ENCODE measurements around the gene NRXN3.
"Not testable (repeated sequence)": the region's sequence is repeated elsewhere in the genome, so short reads cannot be mapped to it uniquely, and the experiment has no call there.

NRXN3 gene

GRCh38 chr14:78491048-78491447 lies 320.9 kb downstream of the NRXN3 start:
- Mint-ChIP-seq H3K27ac (no peak overlapping the region), H3K27me3 (no peaks in the 10 kb centered on the region), H3K4me3 (no peak overlapping the region), H3K4me1 (no peaks in the 10 kb centered on the region), H3K36me3 (no peaks in the 10 kb centered on the region), H3K9me3 (no peaks in the 10 kb centered on the region)

- Mint-ChIP-seq H3K4me1 (no peaks in the 10 kb centered on the region), H3K27ac (no peak overlapping the region), H3K9me3 (no peaks in the 10 kb centered on the region), H3K4me3 (no peak overlapping the region), H3K36me3 (no peaks in the 10 kb centered on the region), H3K27me3 (peaks cover 2% of the 10 kb centered on the region)
Observed at GRCh38 chr14:78498062-78498595, 328.0 kb downstream of the NRXN3 start.

GRCh38 chr14:78501909-78502308 lies 331.7 kb downstream of the NRXN3 start:
- H3K27ac Mint-ChIP-seq: no peak overlapping the region
- no peaks in the 10 kb centered on the region for H3K36me3 Mint-ChIP-seq
- no peaks in the 10 kb centered on the region for H3K9me3 Mint-ChIP-seq
- H3K4me3 Mint-ChIP-seq: no peak overlapping the region
- peaks cover 2% of the 10 kb centered on the region for H3K27me3 Mint-ChIP-seq
- no peaks in the 10 kb centered on the region for H3K4me1 Mint-ChIP-seq

- Mint-ChIP-seq H3K4me3 (no peak overlapping the region), H3K27me3 (no peaks in the 10 kb centered on the region), H3K36me3 (no peaks in the 10 kb centered on the region), H3K4me1 (no peaks in the 10 kb centered on the region), H3K27ac (no peak overlapping the region), H3K9me3 (no peaks in the 10 kb centered on the region)
Observed at GRCh38 chr14:78508023-78508422, 337.9 kb downstream of the NRXN3 start.

- no peaks in the 10 kb centered on the region for H3K27me3 Mint-ChIP-seq
- no peaks in the 10 kb centered on the region for H3K36me3 Mint-ChIP-seq
- no peak overlapping the region for H3K4me3 Mint-ChIP-seq
- H3K4me1 Mint-ChIP-seq: no peaks in the 10 kb centered on the region
- no peak overlapping the region for H3K27ac Mint-ChIP-seq
- H3K9me3 Mint-ChIP-seq: no peaks in the 10 kb centered on the region
Observed at GRCh38 chr14:78509516-78509915, 339.3 kb downstream of the NRXN3 start.

- Mint-ChIP-seq H3K27me3 (no peaks in the 10 kb centered on the region), H3K4me3 (no peak overlapping the region), H3K9me3 (no peaks in the 10 kb centered on the region), H3K27ac (no peak overlapping the region), H3K4me1 (no peaks in the 10 kb centered on the region), H3K36me3 (no peaks in the 10 kb centered on the region)
Observed at GRCh38 chr14:78512021-78512420, 341.8 kb downstream of the NRXN3 start.

- Mint-ChIP-seq H3K9me3 (peaks cover 11% of the 10 kb centered on the region), H3K4me3 (no peak overlapping the region), H3K36me3 (no peaks in the 10 kb centered on the region), H3K27me3 (no peaks in the 10 kb centered on the region), H3K27ac (no peak overlapping the region), H3K4me1 (no peaks in the 10 kb centered on the region)
Observed at GRCh38 chr14:78519863-78520262, 349.7 kb downstream of the NRXN3 start.

- Mint-ChIP-seq H3K27ac (no peak overlapping the region), H3K36me3 (no peaks in the 10 kb centered on the region), H3K4me3 (no peak overlapping the region), H3K27me3 (no peaks in the 10 kb centered on the region), H3K9me3 (peaks cover 12% of the 10 kb centered on the region), H3K4me1 (no peaks in the 10 kb centered on the region)
Observed at GRCh38 chr14:78524196-78524595, 354.0 kb downstream of the NRXN3 start.

GRCh38 chr14:78524766-78525165 lies 354.6 kb downstream of the NRXN3 start:
- Mint-ChIP-seq H3K4me3 (no peak overlapping the region), H3K4me1 (no peaks in the 10 kb centered on the region), H3K36me3 (no peaks in the 10 kb centered on the region), H3K27me3 (no peaks in the 10 kb centered on the region), H3K9me3 (peaks cover 12% of the 10 kb centered on the region), H3K27ac (no peak overlapping the region)

DNA sequence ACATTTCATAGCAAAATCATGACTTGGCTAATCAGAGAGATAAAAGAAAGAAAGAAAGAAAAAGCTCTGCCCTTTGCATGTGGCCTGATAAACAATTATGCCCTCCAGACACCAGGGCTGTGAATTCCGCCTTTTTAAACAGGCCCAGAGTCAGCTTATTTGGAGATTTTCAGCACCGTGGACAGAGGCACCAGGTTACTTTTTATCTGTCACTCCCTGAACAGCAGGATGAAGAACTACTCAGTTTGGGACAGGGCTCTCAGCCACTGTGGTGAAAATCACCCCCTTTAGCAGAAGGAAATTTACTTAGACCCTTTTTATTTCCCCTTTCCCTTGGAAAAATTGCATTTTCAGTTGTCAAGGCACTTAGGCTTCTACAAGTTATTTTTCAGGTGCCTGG lies 359.9 kb downstream of the NRXN3 start:
- Mint-ChIP-seq H3K27me3 (no peaks in the 10 kb centered on the region), H3K4me1 (no peaks in the 10 kb centered on the region), H3K36me3 (no peaks in the 10 kb centered on the region), H3K9me3 (peaks cover 10% of the 10 kb centered on the region), H3K27ac (no peak overlapping the region), H3K4me3 (no peak overlapping the region)

- Mint-ChIP-seq H3K9me3 (peaks cover 10% of the 10 kb centered on the region), H3K27ac (no peak overlapping the region), H3K4me3 (no peak overlapping the region), H3K27me3 (no peaks in the 10 kb centered on the region), H3K4me1 (no peaks in the 10 kb centered on the region), H3K36me3 (no peaks in the 10 kb centered on the region)
Observed at GRCh38 chr14:78534141-78534540, 364.0 kb downstream of the NRXN3 start.

DNA sequence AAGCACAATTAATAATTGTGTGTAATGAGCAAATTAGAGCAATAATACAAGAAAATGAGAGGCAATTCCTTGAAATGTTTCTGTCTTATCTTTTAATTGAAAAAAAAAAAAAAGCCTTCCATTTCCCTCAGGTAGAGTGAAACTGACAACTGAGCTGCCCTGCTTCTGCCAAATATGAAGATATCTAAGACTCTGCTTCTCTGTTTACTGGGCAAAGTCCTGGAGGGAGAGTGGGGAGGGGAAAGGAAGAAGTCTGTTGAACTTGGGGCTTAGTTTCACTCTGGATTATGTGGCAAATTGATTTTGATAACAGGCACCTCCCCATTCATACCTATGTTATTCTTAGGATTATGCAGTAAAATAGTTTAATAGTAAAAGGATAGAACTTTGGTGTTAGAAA lies 364.9 kb downstream of the NRXN3 start:
- Mint-ChIP-seq H3K27me3 (no peaks in the 10 kb centered on the region), H3K4me1 (no peaks in the 10 kb centered on the region), H3K27ac (no peak overlapping the region), H3K36me3 (no peaks in the 10 kb centered on the region), H3K9me3 (peaks cover 10% of the 10 kb centered on the region), H3K4me3 (no peak overlapping the region)

DNA sequence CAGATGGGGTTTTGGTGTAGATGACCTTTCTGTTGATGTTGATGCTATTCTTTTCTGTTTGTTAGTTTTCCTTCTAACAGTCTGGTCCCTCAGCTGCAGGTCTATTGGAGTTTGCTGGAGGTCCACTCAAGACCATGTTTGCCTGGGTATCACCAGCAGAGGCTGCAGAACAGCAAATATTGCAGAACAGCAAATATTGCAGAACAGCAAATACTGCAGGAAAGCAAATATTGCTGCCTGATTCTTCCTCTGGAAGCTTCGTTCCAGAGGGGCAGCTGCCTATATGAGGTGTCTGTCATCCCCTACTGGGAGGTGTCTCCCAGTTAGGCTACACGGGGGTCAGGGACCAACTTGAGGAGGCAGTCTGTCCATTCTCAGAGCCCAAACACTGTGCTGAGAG lies 371.6 kb downstream of the NRXN3 start:
- not testable (repeated sequence) for H3K36me3 Mint-ChIP-seq, H3K9me3 Mint-ChIP-seq, H3K27ac Mint-ChIP-seq

DNA sequence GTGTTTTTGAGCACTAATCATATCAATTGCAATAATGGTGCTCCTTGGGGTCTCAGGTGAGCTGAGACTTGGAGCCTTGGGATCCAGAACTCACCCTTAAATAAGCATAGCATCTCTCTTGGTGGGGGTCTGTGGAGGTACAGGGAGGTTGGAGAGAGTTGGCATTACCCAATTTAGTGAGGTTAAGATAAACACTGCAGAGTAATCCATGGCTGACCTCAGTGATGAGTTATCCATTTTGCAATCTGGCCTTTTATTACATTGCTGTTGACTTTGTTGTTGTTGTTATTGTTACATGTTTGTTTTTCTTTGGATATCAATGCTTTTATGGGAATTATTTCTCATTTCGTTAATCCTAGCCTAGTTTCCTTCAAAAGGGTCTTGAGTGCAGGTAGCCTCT lies 373.3 kb downstream of the NRXN3 start:
- Mint-ChIP-seq H3K27ac (no peak overlapping the region), H3K4me3 (no peak overlapping the region), H3K36me3 (no peaks in the 10 kb centered on the region), H3K27me3 (no peaks in the 10 kb centered on the region), H3K4me1 (no peaks in the 10 kb centered on the region), H3K9me3 (no peaks in the 10 kb centered on the region)

More for the DNA sequence above, 371.6 kb downstream of the NRXN3 start:
- H3K4me1 Mint-ChIP-seq, H3K4me3 Mint-ChIP-seq, H3K27me3 Mint-ChIP-seq: not testable (repeated sequence)

- Mint-ChIP-seq H3K27me3 (peaks cover 3% of the 10 kb centered on the region), H3K27ac (no peak overlapping the region), H3K4me3 (no peak overlapping the region), H3K4me1 (peaks cover 1% of the 10 kb centered on the region), H3K9me3 (no peaks in the 10 kb centered on the region), H3K36me3 (no peaks in the 10 kb centered on the region)
Observed at GRCh38 chr14:78561074-78561473, 390.9 kb downstream of the NRXN3 start.

DNA sequence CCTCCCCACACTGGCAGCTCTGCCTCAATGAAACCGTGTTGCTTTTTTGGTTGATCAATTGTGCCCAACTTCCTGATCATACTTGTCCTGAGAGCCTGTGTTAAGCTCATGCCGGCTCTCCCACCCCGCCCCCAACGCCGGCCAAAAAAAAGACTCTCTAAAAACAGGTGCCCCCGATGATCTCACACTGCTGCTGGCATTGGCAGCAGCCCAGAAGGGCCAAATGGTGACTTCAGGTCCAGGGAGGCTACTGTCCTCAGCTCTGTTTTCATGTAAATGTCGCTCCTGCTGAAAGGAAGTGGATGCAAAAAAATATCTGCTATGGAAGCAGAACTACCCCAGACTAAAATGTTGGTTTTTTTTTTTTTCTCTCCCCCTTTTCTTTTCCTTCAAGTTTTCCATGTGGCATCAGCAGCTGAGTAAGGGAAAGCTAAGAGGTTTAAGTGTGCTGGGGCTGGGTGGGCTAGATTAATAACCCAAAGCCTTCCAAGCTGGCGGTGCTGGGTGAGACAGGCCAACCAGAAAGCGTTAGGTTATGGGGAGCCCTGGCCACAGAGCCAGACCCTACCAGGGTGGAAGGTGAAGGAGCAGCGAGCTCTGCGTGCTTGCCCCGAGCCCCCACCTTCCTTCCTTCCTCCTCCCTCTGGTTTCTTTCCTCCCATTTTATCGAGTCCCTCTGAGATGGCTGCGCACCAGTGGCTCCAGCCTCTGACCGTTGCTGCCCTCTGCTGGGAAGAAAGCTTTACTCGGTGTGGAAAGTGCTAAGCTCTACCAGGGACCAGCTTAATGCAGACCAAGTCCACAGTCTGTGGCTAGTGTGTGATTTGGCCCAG lies 396.1 kb downstream of the NRXN3 start:
- H3K4me3 Mint-ChIP-seq: peak overlapping the region; percentile 37

DNA sequence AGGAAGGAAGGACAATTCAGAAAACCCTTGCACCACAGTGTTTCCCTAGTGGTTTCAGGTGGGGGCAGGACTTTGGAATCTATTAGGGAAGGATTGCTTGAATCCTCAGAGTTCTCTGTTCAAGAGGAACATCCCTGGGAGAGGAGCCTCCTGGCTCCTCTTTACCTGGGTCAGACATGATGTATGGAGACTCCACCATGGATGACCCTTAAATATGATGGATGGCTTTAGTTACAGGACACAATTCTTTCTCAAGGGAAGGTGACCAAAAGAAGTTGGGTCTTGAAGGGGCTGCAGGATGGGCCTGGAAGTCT lies 396.6 kb downstream of the NRXN3 start:
- H3K36me3 Mint-ChIP-seq: no peaks in the 10 kb centered on the region
- no peaks in the 10 kb centered on the region for H3K9me3 Mint-ChIP-seq
- H3K27me3 Mint-ChIP-seq: no peaks in the 10 kb centered on the region
- no peak overlapping the region for H3K27ac Mint-ChIP-seq
- no peak overlapping the region for H3K4me3 Mint-ChIP-seq
- H3K4me1 Mint-ChIP-seq: peaks cover 8% of the 10 kb centered on the region

More for the DNA sequence above, 396.1 kb downstream of the NRXN3 start:
- H3K9me3 Mint-ChIP-seq: no peaks in the 10 kb centered on the region
- no peaks in the 10 kb centered on the region for H3K27me3 Mint-ChIP-seq
- H3K27ac Mint-ChIP-seq: no peak overlapping the region
- H3K4me1 Mint-ChIP-seq: peaks cover 8% of the 10 kb centered on the region
- no peaks in the 10 kb centered on the region for H3K36me3 Mint-ChIP-seq

Measured in activated naive CD4-positive, alpha-beta T cell treated with anti-CD3 and anti-CD28 coated beads, Interleukin-2, amount 50 U/mL, for 24 hours (primary cell).